OCI-LY7 (cell line): ENCODE measurements around the gene MFF. TPM values are rescaled to one million over a fixed set of nuclear protein-coding genes. Genes with fewer than 3 reads are reported as not detected.

Experiments used
- BruUV-seq: library from RNA; stranded (reverse); fragments of 400-500 nt; replicated peaks from 2 replicates; lab custom pipeline; 2021; lab: Mats Ljungman, UMichigan
- CTCF ChIA-PET: fragments of 300-600 bp; sonication (Branson Sonifier 250); formaldehyde crosslinking; loops from one replicate; lab custom pipeline; 2022; ENCODE audit warnings: antibody characterized with exemption; ENCODE audit not compliant: unreplicated experiment; lab: Charles Lee
- POLR2A ChIA-PET: fragments of 300-600 bp; sonication (Branson Sonifier 250); formaldehyde crosslinking; loops from one replicate; lab custom pipeline; 2022; ENCODE audit warnings: antibody characterized with exemption; lab: Charles Lee
- DNase-seq: peaks from one replicate; pipeline ENCODE4 v3.0.0-alpha.2; 2015; ENCODE audit warnings: low spot score
- H2AFZ ChIP-seq: fragments of 200-600 bp; sonication (generic), shearing (Covaris generic); 2 replicates; pipeline ENCODE4 v1.6.1; 2014; ENCODE audit warnings: mild to moderate bottlenecking, antibody characterized with exemption, low read length, moderate library complexity
- H3K27ac ChIP-seq: fragments of 200-600 bp; sonication (generic); 2 replicates; pipeline ENCODE4 v1.5.1; 2014; ENCODE audit warnings: mixed run types, low read depth, mild to moderate bottlenecking, moderate library complexity, low read length, inconsistent platforms; ENCODE audit not compliant: poor library complexity, severe bottlenecking
- H3K36me3 ChIP-seq: fragments of 200-600 bp; sonication (generic); 2 replicates; pipeline ENCODE4 v1.6.1; 2014; ENCODE audit warnings: mild to moderate bottlenecking, antibody characterized with exemption, low read length, moderate library complexity, mixed read lengths; ENCODE audit not compliant: insufficient read depth
- H3K4me1 ChIP-seq: fragments of 200-600 bp; sonication (generic); 2 replicates; pipeline ENCODE4 v1.5.1; 2014; ENCODE audit warnings: mild to moderate bottlenecking, low read length; ENCODE audit not compliant: insufficient read depth, poor library complexity, severe bottlenecking
- H3K4me2 ChIP-seq: fragments of 200-600 bp; sonication (generic); 2 replicates; pipeline ENCODE4 v1.6.1; 2014; ENCODE audit warnings: mild to moderate bottlenecking, low read length
- H3K4me3 ChIP-seq: fragments of 200-600 bp; sonication (generic); 2 replicates; pipeline ENCODE4 v1.5.1; 2014; ENCODE audit warnings: mild to moderate bottlenecking, low read depth, low read length; ENCODE audit not compliant: poor library complexity, severe bottlenecking
- H3K79me2 ChIP-seq: fragments of 200-600 bp; sonication (generic); 2 replicates; pipeline ENCODE4 v1.6.1; 2016; ENCODE audit warnings: low read depth, mild to moderate bottlenecking, low read length, moderate library complexity, mixed read lengths; ENCODE audit not compliant: insufficient read depth
- H3K9me2 ChIP-seq: fragments of 200-600 bp; sonication (generic); 2 replicates; pipeline ENCODE4 v1.6.1; 2016; ENCODE audit warnings: mild to moderate bottlenecking, low read length, mixed read lengths; ENCODE audit not compliant: insufficient read depth
- H3K9me3 ChIP-seq: fragments of 200-600 bp; sonication (generic); 2 replicates; pipeline ENCODE4 v1.6.1; 2014; ENCODE audit warnings: mild to moderate bottlenecking, mixed run types, low read length, mixed read lengths
- H4K20me1 ChIP-seq: fragments of 200-600 bp; sonication (generic); 2 replicates; pipeline ENCODE4 v1.6.1; 2014; ENCODE audit warnings: mild to moderate bottlenecking, antibody characterized with exemption, low read length, moderate library complexity, mixed read lengths; ENCODE audit not compliant: insufficient read depth
- CTCF ChIP-seq: fragments of 200-600 bp; sonication (generic); conservative IDR thresholded peaks from 2 replicates; pipeline ENCODE4 v1.5.1; 2014; ENCODE audit warnings: mild to moderate bottlenecking, antibody characterized with exemption, low read length, moderate library complexity, mixed read lengths
- EZH2phosphoT487 ChIP-seq: fragments of 200-600 bp; sonication (generic); IDR thresholded peaks from 2 replicates; pipeline ENCODE4 v1.6.1; 2018; ENCODE audit warnings: low read depth, borderline replicate concordance, mild to moderate bottlenecking, mixed run types, antibody characterized with exemption, low read length, moderate library complexity, mixed read lengths
- intact Hi-C: fragments of 100-400 bp; cut with micrococcal nuclease; formaldehyde crosslinking; loops from one replicate; pipeline ENCODE4 v1.10.0; 2022; ENCODE audit not compliant: unreplicated experiment
- total RNA-seq, 2 experiments: library from RNA; depleted of rRNA in 1 of 2; stranded (reverse); fragments of >200 nt in 1 of 2; shearing (Covaris generic) in 1 of 2; gene quantifications; 2 replicates each; pipeline ENCODE4 v1.2.3, GENCODE V29; 2014 to 2022

The MFF gene
- total RNA-seq, 2 experiments from 2014 or later: 66.6 to 72.1 TPM

GRCh38 chr2:227365833-227366232, 40.8 kb downstream of the MFF start:
- no peak overlapping the region for H3K27ac ChIP-seq
- no peaks in the 10 kb centered on the region for H3K9me3 ChIP-seq
- ChIA-PET CTCF (no interaction called here), POLR2A (no interaction called here)
- no peaks in the 10 kb centered on the region for H3K36me3 ChIP-seq
- no peaks in the 10 kb centered on the region for H3K9me2 ChIP-seq
- H2AFZ ChIP-seq: no peak overlapping the region
- no peaks in the 10 kb centered on the region for H4K20me1 ChIP-seq
- no peak overlapping the region for H3K4me3 ChIP-seq
- no peak overlapping the region for H3K4me2 ChIP-seq
- no peak for DNase-seq
- no peak for TF ChIP-seq EZH2phosphoT487
- no peak for TF ChIP-seq CTCF
- H3K79me2 ChIP-seq: no peaks in the 10 kb centered on the region
- no TSS peak for BruUV-seq
- H3K4me1 ChIP-seq: no peaks in the 10 kb centered on the region
- intact Hi-C loops: no loop called here

- intact Hi-C loops: no loop called here
Observed at GRCh38 chr2:227366769-227367426, 41.8 kb downstream of the MFF start.

More at GRCh38 chr2:227366769-227367426, 41.8 kb downstream of the MFF start:
- no peak overlapping the region for H2AFZ ChIP-seq
- H4K20me1 ChIP-seq: no peaks in the 10 kb centered on the region
- DNase-seq: no peak
- H3K9me2 ChIP-seq: no peaks in the 10 kb centered on the region
- no peak overlapping the region for H3K4me3 ChIP-seq
- TF ChIP-seq EZH2phosphoT487 (no peak), CTCF (no peak)
- CTCF ChIA-PET: no interaction called here
- H3K4me2 ChIP-seq: no peak overlapping the region
- POLR2A ChIA-PET: no interaction called here
- no peaks in the 10 kb centered on the region for H3K36me3 ChIP-seq
- BruUV-seq: no TSS peak
- no peaks in the 10 kb centered on the region for H3K79me2 ChIP-seq
- H3K27ac ChIP-seq: no peak overlapping the region
- H3K4me1 ChIP-seq: no peaks in the 10 kb centered on the region
- no peaks in the 10 kb centered on the region for H3K9me3 ChIP-seq
